ENCODE data around the gene MAP3K14. TPM values are rescaled to one million over a fixed set of nuclear protein-coding genes. Genes with fewer than 3 reads are reported as not detected.
A peak's percentile ranks its signal among the peaks of the same experiment; 100 is the strongest.

MAP3K14 gene
- total RNA-seq, 4 donors from 2014 or later: 18.0 to 62.8 (median 34.0) TPM

- intact Hi-C loops (cut with DNase I; ENCODE audit: low total_unique reads): no loop called here
- Histone ChIP-seq H3K36me3 (no peaks in the 10 kb centered on the region), H3K4me3 (no peak overlapping the region), H3K4me1 (no peaks in the 10 kb centered on the region), H3K27ac (no peak overlapping the region), H3K9me3 (no peaks in the 10 kb centered on the region), H3K27me3 (no peaks in the 10 kb centered on the region)
- peak in 1 of 2 donors; percentile 2 for DNase-seq
- in situ Hi-C loops (cut with MboI; ENCODE audit: low sequenced_read_pairs in 4 of 4): no loop called here
- no peak for TF ChIP-seq POLR2A (IDR thresholded peaks at IDR 0.05)
- TF ChIP-seq CTCF (IDR thresholded peaks at IDR 0.05 in 4 of 5, conservative IDR thresholded peaks at IDR 0.05 in 1 of 5): no peak
- ATAC-seq: no peak
These were observed 23.1 kb upstream of the MAP3K14 start for GRCh38 chr17:45339646-45340605.

- Histone ChIP-seq H3K27me3 (no peaks in the 10 kb centered on the region), H3K9me3 (no peaks in the 10 kb centered on the region), H3K4me1 (no peaks in the 10 kb centered on the region), H3K36me3 (no peaks in the 10 kb centered on the region), H3K4me3 (no peak overlapping the region), H3K27ac (peak overlapping the region in 3 of 4 donors; percentile 56 to 76 (median 73))
- ATAC-seq (no peak), DNase-seq (peak in 1 of 2 donors; percentile 2)
- in situ Hi-C loops (cut with MboI; ENCODE audit: low sequenced_read_pairs in 4 of 4) (no loop called here), intact Hi-C loops (cut with DNase I; ENCODE audit: low total_unique reads) (no loop called here)
- no peak for TF ChIP-seq CTCF (IDR thresholded peaks at IDR 0.05 in 4 of 5, conservative IDR thresholded peaks at IDR 0.05 in 1 of 5)
These were observed 22.2 kb upstream of the MAP3K14 start for GRCh38 chr17:45338996-45339535.

GRCh38 chr17:45338023-45338781 lies 21.4 kb upstream of the MAP3K14 start:
- H3K36me3 ChIP-seq: no peaks in the 10 kb centered on the region
- no peak overlapping the region for H3K4me3 ChIP-seq
- DNase-seq: peak in 1 of 2 donors; percentile 17
- in situ Hi-C loops (cut with MboI; ENCODE audit: low sequenced_read_pairs in 4 of 4) (no loop called here), intact Hi-C loops (cut with DNase I; ENCODE audit: low total_unique reads) (no loop called here)
- ATAC-seq: peak; percentile 37 to 49
- TF ChIP-seq CTCF (IDR thresholded peaks at IDR 0.05 in 4 of 5, conservative IDR thresholded peaks at IDR 0.05 in 1 of 5) (no peak), POLR2A (IDR thresholded peaks at IDR 0.05) (no peak)
- H3K27me3 ChIP-seq: no peaks in the 10 kb centered on the region
- no peaks in the 10 kb centered on the region for H3K9me3 ChIP-seq
- H3K27ac ChIP-seq: peak overlapping the region; percentile 9 to 76 (median 64)
- H3K4me1 ChIP-seq: no peaks in the 10 kb centered on the region

GRCh38 chr17:45336390-45337182 lies 19.8 kb upstream of the MAP3K14 start:
- ATAC-seq: no peak

More at GRCh38 chr17:45336390-45337182, 19.8 kb upstream of the MAP3K14 start:
- no peaks in the 10 kb centered on the region for H3K27me3 ChIP-seq
- H3K36me3 ChIP-seq: no peaks in the 10 kb centered on the region
- no peaks in the 10 kb centered on the region for H3K9me3 ChIP-seq
- DNase-seq: no peak
- H3K4me1 ChIP-seq: peaks cover 0 to 3% of the 10 kb centered on the region in 2 donors
- TF ChIP-seq CTCF (IDR thresholded peaks at IDR 0.05 in 4 of 5, conservative IDR thresholded peaks at IDR 0.05 in 1 of 5) (no peak), POLR2A (IDR thresholded peaks at IDR 0.05) (no peak)
- intact Hi-C loops (cut with DNase I; ENCODE audit: low total_unique reads) (no loop called here), in situ Hi-C loops (cut with MboI; ENCODE audit: low sequenced_read_pairs in 4 of 4) (no loop called here)
- H3K27ac ChIP-seq: no peak overlapping the region
- H3K4me3 ChIP-seq: no peak overlapping the region

Measured in gastrocnemius medialis (tissue), 4 donors.